ENCODE measurements around the gene PXK. TPM values are rescaled to one million over a fixed set of nuclear protein-coding genes. Genes with fewer than 3 reads are reported as not detected.

PXK gene
- total and polyA plus RNA-seq, 10 of the 15 experiments (the other 5 are each of a cell fraction or from before 2014, with no cell fraction given): 8.4 to 38.0 (median 27.6) TPM

DNA sequence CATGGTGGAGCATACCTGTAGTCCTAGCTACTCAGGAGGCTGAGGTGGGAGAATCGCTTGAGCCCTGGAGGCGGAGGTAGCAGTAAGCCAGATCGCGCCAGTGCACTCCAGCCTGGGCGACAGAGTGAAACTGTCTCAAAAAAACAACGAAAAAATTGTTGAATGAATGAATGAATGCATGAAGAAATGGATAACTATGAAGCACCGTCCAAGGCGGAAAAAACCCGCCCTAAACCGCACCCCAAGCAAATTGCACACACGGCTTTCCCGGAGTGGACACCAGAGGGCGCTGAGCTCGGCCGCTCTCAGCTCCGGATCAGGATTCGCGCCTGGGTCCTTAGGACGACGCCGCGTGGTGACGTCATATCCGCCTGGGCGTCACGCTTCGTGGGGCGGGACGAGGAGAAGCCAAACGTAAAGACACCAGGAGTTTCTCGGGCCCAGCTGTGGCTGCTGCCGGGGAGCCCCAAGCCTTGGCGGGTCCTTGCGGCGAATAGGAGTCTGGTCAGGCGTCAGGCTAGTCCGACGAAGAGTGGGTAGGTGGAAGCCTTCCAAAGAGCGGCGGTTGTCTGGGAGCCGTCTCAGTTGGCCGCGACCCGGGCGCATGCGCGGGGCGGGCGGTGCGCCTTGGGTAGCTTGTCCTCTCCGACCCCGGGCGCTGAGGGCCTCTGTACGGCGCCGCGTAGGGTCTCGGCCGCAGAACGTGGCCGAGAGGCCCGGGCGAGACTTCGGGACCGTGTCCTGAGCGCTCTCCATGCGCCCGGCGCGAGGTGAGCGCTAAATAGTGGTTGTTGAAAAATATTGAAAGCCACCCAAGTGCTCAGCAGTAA, 26.6 kb upstream of the PXK start, which contains the start of the genes HTD2 and RPP14 (continued):
- TF ChIP-seq, protein P1, sequence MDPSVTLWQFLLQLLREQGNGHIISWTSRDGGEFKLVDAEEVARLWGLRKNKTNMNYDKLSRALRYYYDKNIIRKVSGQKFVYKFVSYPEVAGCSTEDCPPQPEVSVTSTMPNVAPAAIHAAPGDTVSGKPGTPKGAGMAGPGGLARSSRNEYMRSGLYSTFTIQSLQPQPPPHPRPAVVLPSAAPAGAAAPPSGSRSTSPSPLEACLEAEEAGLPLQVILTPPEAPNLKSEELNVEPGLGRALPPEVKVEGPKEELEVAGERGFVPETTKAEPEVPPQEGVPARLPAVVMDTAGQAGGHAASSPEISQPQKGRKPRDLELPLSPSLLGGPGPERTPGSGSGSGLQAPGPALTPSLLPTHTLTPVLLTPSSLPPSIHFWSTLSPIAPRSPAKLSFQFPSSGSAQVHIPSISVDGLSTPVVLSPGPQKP (IDR thresholded peaks at IDR 0.05; ENCODE audit: low read depth, low read length): peak; percentile 55
- TF ChIP-seq, protein P2, sequence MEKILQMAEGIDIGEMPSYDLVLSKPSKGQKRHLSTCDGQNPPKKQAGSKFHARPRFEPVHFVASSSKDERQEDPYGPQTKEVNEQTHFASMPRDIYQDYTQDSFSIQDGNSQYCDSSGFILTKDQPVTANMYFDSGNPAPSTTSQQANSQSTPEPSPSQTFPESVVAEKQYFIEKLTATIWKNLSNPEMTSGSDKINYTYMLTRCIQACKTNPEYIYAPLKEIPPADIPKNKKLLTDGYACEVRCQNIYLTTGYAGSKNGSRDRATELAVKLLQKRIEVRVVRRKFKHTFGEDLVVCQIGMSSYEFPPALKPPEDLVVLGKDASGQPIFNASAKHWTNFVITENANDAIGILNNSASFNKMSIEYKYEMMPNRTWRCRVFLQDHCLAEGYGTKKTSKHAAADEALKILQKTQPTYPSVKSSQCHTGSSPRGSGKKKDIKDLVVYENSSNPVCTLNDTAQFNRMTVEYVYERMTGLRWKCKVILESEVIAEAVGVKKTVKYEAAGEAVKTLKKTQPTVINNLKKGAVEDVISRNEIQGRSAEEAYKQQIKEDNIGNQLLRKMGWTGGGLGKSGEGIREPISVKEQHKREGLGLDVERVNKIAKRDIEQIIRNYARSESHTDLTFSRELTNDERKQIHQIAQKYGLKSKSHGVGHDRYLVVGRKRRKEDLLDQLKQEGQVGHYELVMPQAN (conservative IDR thresholded peaks at IDR 0.05): peak; percentile 46; the same call in 1 of the 2 replicates
- peak; percentile 97 for TF ChIP-seq CREB1 (IDR thresholded peaks at IDR 0.05; ENCODE audit: low read depth)
- TF ChIP-seq, protein P3, sequence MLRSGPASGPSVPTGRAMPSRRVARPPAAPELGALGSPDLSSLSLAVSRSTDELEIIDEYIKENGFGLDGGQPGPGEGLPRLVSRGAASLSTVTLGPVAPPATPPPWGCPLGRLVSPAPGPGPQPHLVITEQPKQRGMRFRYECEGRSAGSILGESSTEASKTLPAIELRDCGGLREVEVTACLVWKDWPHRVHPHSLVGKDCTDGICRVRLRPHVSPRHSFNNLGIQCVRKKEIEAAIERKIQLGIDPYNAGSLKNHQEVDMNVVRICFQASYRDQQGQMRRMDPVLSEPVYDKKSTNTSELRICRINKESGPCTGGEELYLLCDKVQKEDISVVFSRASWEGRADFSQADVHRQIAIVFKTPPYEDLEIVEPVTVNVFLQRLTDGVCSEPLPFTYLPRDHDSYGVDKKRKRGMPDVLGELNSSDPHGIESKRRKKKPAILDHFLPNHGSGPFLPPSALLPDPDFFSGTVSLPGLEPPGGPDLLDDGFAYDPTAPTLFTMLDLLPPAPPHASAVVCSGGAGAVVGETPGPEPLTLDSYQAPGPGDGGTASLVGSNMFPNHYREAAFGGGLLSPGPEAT (IDR thresholded peaks at IDR 0.05; ENCODE audit: low read depth): peak; percentile 100
- TF ChIP-seq, protein P4, sequence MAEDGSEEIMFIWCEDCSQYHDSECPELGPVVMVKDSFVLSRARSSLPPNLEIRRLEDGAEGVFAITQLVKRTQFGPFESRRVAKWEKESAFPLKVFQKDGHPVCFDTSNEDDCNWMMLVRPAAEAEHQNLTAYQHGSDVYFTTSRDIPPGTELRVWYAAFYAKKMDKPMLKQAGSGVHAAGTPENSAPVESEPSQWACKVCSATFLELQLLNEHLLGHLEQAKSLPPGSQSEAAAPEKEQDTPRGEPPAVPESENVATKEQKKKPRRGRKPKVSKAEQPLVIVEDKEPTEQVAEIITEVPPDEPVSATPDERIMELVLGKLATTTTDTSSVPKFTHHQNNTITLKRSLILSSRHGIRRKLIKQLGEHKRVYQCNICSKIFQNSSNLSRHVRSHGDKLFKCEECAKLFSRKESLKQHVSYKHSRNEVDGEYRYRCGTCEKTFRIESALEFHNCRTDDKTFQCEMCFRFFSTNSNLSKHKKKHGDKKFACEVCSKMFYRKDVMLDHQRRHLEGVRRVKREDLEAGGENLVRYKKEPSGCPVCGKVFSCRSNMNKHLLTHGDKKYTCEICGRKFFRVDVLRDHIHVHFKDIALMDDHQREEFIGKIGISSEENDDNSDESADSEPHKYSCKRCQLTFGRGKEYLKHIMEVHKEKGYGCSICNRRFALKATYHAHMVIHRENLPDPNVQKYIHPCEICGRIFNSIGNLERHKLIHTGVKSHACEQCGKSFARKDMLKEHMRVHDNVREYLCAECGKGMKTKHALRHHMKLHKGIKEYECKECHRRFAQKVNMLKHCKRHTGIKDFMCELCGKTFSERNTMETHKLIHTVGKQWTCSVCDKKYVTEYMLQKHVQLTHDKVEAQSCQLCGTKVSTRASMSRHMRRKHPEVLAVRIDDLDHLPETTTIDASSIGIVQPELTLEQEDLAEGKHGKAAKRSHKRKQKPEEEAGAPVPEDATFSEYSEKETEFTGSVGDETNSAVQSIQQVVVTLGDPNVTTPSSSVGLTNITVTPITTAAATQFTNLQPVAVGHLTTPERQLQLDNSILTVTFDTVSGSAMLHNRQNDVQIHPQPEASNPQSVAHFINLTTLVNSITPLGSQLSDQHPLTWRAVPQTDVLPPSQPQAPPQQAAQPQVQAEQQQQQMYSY (CRISPR knock-in tag; IDR thresholded peaks at IDR 0.05): peak; percentile 76; the same call in 1 of the 2 replicates
- no peak for TF ChIP-seq RCOR1 (conservative IDR thresholded peaks at IDR 0.05; ENCODE audit: low read depth, low read length)
- TF ChIP-seq GABPA (IDR thresholded peaks at IDR 0.05; ENCODE audit: low read depth): peak; percentile 88
- no peak for TF ChIP-seq HDAC6 (IDR thresholded peaks at IDR 0.05; ENCODE audit: unreplicated experiment)
- TF ChIP-seq, protein P5, sequence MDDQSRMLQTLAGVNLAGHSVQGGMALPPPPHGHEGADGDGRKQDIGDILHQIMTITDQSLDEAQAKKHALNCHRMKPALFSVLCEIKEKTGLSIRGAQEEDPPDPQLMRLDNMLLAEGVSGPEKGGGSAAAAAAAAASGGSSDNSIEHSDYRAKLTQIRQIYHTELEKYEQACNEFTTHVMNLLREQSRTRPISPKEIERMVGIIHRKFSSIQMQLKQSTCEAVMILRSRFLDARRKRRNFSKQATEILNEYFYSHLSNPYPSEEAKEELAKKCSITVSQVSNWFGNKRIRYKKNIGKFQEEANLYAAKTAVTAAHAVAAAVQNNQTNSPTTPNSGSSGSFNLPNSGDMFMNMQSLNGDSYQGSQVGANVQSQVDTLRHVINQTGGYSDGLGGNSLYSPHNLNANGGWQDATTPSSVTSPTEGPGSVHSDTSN (IDR thresholded peaks at IDR 0.05; ENCODE audit: insufficient replicate concordance, low read depth, low read length): no peak
- TF ChIP-seq BACH1 (IDR thresholded peaks at IDR 0.05; ENCODE audit: borderline replicate concordance): peak; percentile 28
- TF ChIP-seq POU2F2 (IDR thresholded peaks at IDR 0.05; ENCODE audit: borderline replicate concordance, low read depth, low read length): peak; percentile 63; the same call in 2 of the 3 replicates
- TF ChIP-seq ATF7 (IDR thresholded peaks at IDR 0.05; ENCODE audit: low read depth): peak; percentile 100
- TF ChIP-seq MTA3 (IDR thresholded peaks at IDR 0.05; ENCODE audit: borderline replicate concordance, low read length): no peak
- TF ChIP-seq, protein P6, sequence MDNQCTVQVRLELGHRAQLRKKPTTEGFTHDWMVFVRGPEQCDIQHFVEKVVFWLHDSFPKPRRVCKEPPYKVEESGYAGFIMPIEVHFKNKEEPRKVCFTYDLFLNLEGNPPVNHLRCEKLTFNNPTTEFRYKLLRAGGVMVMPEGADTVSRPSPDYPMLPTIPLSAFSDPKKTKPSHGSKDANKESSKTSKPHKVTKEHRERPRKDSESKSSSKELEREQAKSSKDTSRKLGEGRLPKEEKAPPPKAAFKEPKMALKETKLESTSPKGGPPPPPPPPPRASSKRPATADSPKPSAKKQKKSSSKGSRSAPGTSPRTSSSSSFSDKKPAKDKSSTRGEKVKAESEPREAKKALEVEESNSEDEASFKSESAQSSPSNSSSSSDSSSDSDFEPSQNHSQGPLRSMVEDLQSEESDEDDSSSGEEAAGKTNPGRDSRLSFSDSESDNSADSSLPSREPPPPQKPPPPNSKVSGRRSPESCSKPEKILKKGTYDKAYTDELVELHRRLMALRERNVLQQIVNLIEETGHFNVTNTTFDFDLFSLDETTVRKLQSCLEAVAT (IDR thresholded peaks at IDR 0.05): peak; percentile 90
- TF ChIP-seq IKZF2 (IDR thresholded peaks at IDR 0.05): peak in 1 of 2 experiments; percentile 63; a peak in 2 of 4 replicates
- no peak for TF ChIP-seq EZH2 (IDR thresholded peaks at IDR 0.05; ENCODE audit: borderline replicate concordance, control insufficient read depth, low read depth, low read length)
- TF ChIP-seq MEF2A (IDR thresholded peaks at IDR 0.05; ENCODE audit: insufficient read depth, low read depth, low read length): 0 out of 2 replicates have a peak, but pooled peaks have one; percentile 45
